ENCODE measurements around the gene ZNF497. TPM values are rescaled to one million over a fixed set of nuclear protein-coding genes. Genes with fewer than 3 reads are reported as not detected.

ZNF497 gene
- total and polyA plus RNA-seq, 8 donors, result 0.95 to 5.3 (median 1.6) TPM

DNA sequence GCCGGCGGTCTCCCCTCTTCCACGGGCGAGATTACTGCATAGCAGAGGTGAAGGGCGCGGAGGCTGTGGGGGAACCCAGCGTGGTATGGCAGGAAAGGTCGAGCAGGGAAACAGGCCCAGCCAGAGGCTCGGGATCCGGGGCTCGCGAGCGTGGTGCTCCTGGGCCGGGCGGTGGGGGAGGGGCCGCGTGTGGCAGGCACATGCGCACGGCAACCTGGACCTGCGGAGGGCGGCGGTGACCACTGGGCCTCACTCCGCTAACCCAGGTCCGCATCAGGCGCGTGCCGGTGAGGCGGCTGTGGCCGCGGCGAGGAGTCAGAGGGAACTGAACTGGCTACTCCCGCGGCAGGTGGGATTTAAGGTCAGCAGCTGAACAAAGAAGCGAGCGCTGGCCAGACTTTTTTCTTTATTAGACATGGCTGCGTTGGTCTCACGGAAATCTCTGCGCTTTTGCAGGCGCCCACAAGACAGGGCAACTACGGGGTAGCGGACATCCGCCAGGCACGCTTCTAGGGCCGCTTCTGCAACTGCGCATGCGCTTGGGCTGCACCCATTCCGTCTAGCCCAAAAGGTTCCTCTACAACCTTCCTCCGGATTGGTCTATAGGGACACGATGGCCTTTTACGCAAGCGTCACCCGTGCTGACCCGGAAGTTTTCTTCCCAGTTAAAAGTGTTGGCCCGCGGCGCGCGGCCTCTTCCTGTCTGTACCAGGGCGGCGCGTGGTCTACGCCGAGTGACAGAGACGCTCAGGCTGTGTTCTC is 24.2 kb upstream of the ZNF497 start, which contains the start of gene RPS5:
Gene RPS5 (plus strand): TSS at position 694 of the 762 bp plus-strand sequence. CDS start 869 bp downstream, outside the sequence.
- peak within 1 kb of the TSS; percentile 91 to 98 (median 97) for H3K27ac ChIP-seq
- H3K27me3 ChIP-seq, result no peaks in the 10 kb centered on the region
- DNase-seq (peak; percentile 94 to 99 (median 96)), FAIRE-seq (peak; percentile 29), ATAC-seq (peak; percentile 91 to 96 (median 93))
- intact Hi-C loops (cut with DNase I), result no loop called here
- TF ChIP-seq CTCF (IDR thresholded peaks at IDR 0.05), result no peak
- WGBS, 2 donors, result 0 to 1% methylated on average over 64 of the region's 64 CpGs
- H3K4me1 ChIP-seq, result peaks cover 12 to 34% (median 19%) of the 10 kb centered on the region in 3 donors
- H3K9me3 ChIP-seq, result no peaks in the 10 kb centered on the region
- peaks cover 0 to 5% (median 2%) of the 10 kb centered on the region in 3 donors for H3K36me3 ChIP-seq
- peak within 1 kb of the TSS; percentile 62 to 77 (median 68) for H3K4me3 ChIP-seq

DNA sequence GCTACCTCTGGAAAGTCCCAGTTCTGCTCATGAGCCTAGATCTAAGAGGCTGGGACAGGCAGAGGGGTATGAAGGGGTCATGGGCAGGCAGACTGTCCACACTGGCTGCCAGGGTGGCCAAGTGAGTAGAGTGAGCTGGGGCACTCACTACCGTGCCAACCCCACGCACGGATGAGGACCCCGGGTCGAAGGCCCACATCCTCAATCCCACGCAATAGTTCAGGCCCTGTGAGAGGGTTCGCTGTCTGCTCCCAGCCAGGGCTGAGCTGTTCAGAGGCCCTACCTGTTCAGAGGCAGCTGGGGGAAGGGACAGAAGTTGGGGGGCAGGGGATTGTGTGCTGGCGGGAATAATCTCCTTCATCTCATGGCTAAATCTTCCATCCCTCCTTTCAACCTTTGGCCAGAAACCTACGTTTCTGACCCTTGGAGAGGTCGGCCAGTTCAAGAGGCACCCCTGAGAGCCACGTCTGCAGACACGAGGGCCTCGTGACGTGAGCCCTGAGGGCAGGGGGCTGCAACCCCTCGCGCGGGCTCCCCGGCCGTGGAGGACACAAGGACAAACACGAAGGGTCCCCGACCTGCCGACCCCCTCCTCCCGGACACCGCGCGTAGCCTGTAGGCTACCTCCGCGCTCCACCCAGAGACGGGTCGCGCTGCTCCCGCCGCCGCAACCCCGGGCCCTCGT is 23.5 kb upstream of the ZNF497 start:
- 5 to 7% methylated on average over 36 of the region's 36 CpGs for WGBS, 2 donors
- peak; percentile 8 to 24 (median 17) for ATAC-seq

DNA sequence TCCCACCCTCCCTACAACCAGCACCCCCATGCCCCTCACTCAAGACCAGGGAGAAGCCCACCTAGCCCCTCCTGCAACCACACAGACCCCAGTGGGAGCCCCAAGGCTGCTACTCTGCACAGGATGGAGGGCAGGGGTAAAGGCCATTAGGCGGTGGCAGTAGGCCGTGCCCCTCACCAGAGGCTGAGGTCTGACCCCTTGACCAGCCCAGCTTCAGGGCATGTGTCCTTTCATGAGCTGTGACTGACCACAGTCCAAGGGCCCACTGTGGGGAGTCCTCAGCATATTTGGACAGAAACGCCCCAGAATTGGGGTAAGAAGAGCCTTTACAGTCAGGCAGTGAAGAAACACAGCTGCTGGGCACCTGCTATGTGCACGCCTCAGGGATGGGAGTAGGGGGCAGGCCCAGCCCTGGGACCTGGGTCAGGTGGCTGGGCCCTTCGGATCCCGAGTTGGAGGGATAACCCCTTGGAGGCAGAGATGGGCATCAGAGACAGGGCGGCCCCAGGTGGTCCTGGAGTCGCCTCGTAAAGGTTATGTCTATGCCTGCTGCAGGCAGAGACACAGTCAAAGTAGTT is 22.9 kb upstream of the ZNF497 start:
- H3K27ac ChIP-seq, result peak overlapping the region; percentile 91 to 98 (median 97)
- TF ChIP-seq CTCF (IDR thresholded peaks at IDR 0.05), result no peak

More for the DNA sequence above, 23.5 kb upstream of the ZNF497 start:
- peak overlapping the region; percentile 91 to 98 (median 97) for H3K27ac ChIP-seq
- FAIRE-seq (no peak), DNase-seq (peak in 3 of 6 donors; percentile 54 to 75 (median 61))
- H3K27me3 ChIP-seq, result no peaks in the 10 kb centered on the region
- peaks cover 12 to 36% (median 19%) of the 10 kb centered on the region in 3 donors for H3K4me1 ChIP-seq
- no peak for TF ChIP-seq CTCF (IDR thresholded peaks at IDR 0.05)
- H3K36me3 ChIP-seq, result peaks cover 0 to 2% (median 0%) of the 10 kb centered on the region in 3 donors
- no peaks in the 10 kb centered on the region for H3K9me3 ChIP-seq
- peak overlapping the region; percentile 62 to 77 (median 68) for H3K4me3 ChIP-seq
- intact Hi-C loops (cut with DNase I), result no loop called here

DNA sequence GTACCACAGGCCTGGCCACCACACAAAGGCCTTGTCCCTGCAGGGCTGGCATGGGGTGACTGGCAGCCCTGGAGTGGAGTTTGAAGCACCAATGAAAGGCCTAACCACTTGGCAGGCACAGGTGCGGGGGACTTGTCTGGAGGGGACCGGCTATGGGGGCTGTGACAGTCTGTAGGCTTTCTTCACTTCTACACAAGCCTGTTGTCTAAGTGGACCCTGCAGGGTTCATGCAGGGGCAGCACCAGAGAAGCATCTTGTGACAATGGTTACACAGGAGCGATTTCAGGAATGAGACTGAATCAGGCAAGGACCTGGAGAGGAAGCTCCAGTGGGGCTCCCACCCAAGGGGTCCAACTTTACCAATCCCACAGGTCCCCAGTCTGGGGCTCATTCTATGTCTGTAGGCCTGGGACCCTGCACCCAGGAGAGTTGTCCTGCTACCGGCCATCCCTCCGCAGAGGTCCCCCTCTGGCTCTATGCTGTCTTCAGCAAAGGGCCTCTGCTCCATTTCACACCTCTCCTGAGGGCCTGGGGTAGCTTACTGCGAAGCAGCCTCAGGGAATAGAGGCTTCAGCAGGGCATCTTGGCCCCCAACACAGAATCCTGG is 20.5 kb upstream of the ZNF497 start:
- H3K27me3 ChIP-seq, result no peaks in the 10 kb centered on the region
- H3K36me3 ChIP-seq, result no peaks in the 10 kb centered on the region
- H3K4me1 ChIP-seq, result peaks cover 0 to 31% (median 11%) of the 10 kb centered on the region in 3 donors
- intact Hi-C loops (cut with DNase I), result no loop called here
- H3K4me3 ChIP-seq, result no peak overlapping the region
- no peak for ATAC-seq
- FAIRE-seq, result no peak
- no peaks in the 10 kb centered on the region for H3K9me3 ChIP-seq
- no peak overlapping the region for H3K27ac ChIP-seq
- TF ChIP-seq CTCF (IDR thresholded peaks at IDR 0.05), result no peak
- WGBS, 2 donors, result 90 to 96% methylated on average over 6 of the region's 6 CpGs
- peak in 3 of 6 donors; percentile 35 to 53 (median 46) for DNase-seq

More for the DNA sequence above, 22.9 kb upstream of the ZNF497 start:
- no peak for FAIRE-seq
- ATAC-seq, result no peak
- intact Hi-C loops (cut with DNase I), result no loop called here
- Histone ChIP-seq H3K4me1 (peaks cover 6 to 36% (median 13%) of the 10 kb centered on the region in 3 donors), H3K9me3 (no peaks in the 10 kb centered on the region), H3K4me3 (peak overlapping the region in 1 of 4 donors; percentile 77), H3K36me3 (no peaks in the 10 kb centered on the region), H3K27me3 (no peaks in the 10 kb centered on the region)
- 61 to 68% methylated on average over 9 of the region's 9 CpGs for WGBS, 2 donors
- DNase-seq, result peak in 3 of 6 donors; percentile 38 to 61 (median 54)
